ENCODE measurements around the gene TANC2.

The TANC2 gene

GRCh38 chr17:63015824-63016223, 49.8 kb downstream of the TANC2 start:
- DNase-seq: no peak
